ENCODE data around the gene LRRC37B.
"Not testable (repeated sequence)": the region's sequence is repeated elsewhere in the genome, so short reads cannot be mapped to it uniquely, and the experiment has no call there.

LRRC37B gene

GRCh38 chr17:32033223-32033622 lies 26.0 kb downstream of the LRRC37B start:
- TF ChIP-seq, protein P1, sequence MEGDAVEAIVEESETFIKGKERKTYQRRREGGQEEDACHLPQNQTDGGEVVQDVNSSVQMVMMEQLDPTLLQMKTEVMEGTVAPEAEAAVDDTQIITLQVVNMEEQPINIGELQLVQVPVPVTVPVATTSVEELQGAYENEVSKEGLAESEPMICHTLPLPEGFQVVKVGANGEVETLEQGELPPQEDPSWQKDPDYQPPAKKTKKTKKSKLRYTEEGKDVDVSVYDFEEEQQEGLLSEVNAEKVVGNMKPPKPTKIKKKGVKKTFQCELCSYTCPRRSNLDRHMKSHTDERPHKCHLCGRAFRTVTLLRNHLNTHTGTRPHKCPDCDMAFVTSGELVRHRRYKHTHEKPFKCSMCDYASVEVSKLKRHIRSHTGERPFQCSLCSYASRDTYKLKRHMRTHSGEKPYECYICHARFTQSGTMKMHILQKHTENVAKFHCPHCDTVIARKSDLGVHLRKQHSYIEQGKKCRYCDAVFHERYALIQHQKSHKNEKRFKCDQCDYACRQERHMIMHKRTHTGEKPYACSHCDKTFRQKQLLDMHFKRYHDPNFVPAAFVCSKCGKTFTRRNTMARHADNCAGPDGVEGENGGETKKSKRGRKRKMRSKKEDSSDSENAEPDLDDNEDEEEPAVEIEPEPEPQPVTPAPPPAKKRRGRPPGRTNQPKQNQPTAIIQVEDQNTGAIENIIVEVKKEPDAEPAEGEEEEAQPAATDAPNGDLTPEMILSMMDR (IDR thresholded peaks at IDR 0.05; ENCODE audit: insufficient read depth, missing control alignments): no peak

GRCh38 chr17:32033812-32034211 lies 26.6 kb downstream of the LRRC37B start:
- FAIRE-seq: not testable (repeated sequence)

More at GRCh38 chr17:32033223-32033622, 26.0 kb downstream of the LRRC37B start:
- FAIRE-seq (no peak), DNase-seq (ENCODE audit: insufficient read length, low spot score) (no peak)

GRCh38 chr17:32040246-32040645 lies 33.1 kb downstream of the LRRC37B start:
- FAIRE-seq; DNase-seq (ENCODE audit: insufficient read length, low spot score): not testable (repeated sequence)

More at GRCh38 chr17:32033812-32034211, 26.6 kb downstream of the LRRC37B start:
- not testable (repeated sequence) for DNase-seq (ENCODE audit: insufficient read length, low spot score)

DNA sequence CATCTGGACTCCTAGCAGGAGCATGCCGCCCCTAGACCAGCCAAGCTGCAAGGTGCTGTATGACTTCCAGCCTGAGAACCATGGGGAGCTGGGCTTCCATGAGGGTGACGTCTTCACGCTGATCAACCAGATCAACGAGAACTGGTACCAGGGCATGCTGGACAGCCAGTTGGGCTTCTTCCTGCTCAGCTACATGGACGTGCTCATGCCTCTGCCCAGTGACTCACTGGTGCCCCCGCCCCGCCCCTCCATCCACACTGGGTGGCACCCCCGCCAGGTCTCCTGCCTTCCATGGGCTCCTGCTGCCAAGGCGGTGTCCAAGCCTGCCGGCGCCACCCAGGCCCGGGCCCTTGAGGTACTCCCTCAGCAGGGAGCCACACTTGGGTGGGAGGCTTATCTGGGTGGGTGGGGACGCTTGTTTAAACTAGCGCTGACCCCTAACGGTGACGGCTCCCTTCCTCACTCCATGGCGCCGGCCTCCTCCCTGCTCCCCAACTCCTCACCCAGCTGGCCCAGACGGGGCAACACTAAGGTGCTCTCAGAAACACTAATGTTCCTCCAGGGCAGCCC lies 34.2 kb downstream of the LRRC37B start:
- DNase-seq (ENCODE audit: insufficient read length, low spot score); FAIRE-seq: not testable (repeated sequence)

GRCh38 chr17:32042266-32042665 lies 35.1 kb downstream of the LRRC37B start:
- not testable (repeated sequence) for FAIRE-seq; DNase-seq (ENCODE audit: insufficient read length, low spot score)

- DNase-seq (ENCODE audit: insufficient read length, low spot score); FAIRE-seq: not testable (repeated sequence)
These were observed 38.4 kb downstream of the LRRC37B start for GRCh38 chr17:32045611-32046010.

- DNase-seq (ENCODE audit: insufficient read length, low spot score); FAIRE-seq: not testable (repeated sequence)
These were observed 40.5 kb downstream of the LRRC37B start for GRCh38 chr17:32047663-32048062.

GRCh38 chr17:32054985-32055384 lies 47.8 kb downstream of the LRRC37B start:
- DNase-seq (ENCODE audit: insufficient read length, low spot score); FAIRE-seq: not testable (repeated sequence)

DNA sequence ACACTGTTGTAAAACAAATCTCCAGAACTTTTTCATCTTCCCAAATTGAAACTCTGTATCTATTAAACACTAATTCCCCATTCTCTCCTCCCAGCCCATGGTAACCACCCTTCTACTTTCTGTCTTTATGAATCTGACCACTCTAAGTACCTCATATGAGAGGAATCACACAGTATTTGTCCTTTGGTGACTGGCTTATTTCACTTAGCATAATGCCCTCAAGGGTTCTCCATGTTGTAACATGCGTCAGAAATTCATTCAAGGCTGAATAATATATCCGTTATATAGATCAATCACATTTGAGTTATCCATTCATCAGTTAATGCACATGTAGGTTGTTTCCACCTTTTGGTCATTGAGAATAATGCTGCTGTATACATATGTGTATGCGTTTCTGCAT lies 48.2 kb downstream of the LRRC37B start:
- DNase-seq (ENCODE audit: insufficient read length, low spot score); FAIRE-seq: not testable (repeated sequence)

DNA sequence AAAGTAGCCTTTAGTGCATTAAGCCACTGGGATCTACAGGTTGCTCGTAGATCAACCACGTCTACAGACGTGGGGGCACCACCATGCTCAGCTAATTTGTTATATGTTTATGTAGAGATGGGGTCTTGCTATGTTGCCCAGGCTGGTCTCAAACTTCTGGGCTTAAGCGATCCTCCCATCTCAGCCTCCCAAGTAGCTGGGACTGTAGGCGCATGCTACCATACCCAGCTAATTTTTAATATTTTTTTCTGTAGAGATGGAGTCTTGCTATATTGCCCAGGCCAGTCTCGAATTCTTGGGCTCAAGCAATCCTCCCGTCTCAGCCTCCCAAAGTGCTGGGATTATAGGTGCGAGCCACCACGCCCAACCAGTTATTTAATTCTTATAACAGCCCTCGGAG lies 49.3 kb downstream of the LRRC37B start:
- DNase-seq (ENCODE audit: insufficient read length, low spot score); FAIRE-seq: not testable (repeated sequence)

DNA sequence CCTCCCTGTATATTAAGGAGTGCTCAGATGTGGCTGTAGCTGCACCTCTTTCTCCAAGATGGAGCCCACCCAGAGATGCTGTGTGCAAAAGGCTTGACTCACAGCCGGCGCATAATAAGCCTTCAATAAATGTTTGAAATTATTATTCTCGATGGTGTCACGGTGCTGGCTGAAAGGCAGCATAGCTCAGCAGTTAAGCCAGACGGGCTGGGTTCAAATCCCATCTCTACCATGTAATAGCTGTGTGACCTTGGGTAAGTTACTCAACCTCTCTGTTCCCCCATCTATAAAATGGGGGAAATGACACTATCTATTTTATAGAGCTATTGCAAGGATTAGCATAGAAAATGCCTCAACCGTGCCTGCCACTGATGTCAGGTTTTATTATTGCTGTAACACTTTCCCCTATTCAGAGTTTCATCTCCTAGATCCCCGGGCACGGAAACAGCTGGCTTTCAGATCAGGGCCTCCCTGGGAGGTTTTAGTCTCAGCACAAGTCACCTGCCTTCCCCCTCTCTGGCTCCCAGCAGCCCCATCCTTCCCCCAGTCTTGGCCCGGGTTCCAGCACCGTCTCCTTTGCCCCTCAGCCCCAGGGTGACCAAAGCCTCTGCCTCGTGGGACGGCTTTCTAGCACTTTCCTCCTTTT lies 50.4 kb downstream of the LRRC37B start:
- FAIRE-seq; DNase-seq (ENCODE audit: insufficient read length, low spot score): not testable (repeated sequence)

GRCh38 chr17:32060695-32061094 lies 53.5 kb downstream of the LRRC37B start:
- not testable (repeated sequence) for DNase-seq (ENCODE audit: insufficient read length, low spot score); FAIRE-seq

GRCh38 chr17:32061840-32062239 lies 54.7 kb downstream of the LRRC37B start:
- not testable (repeated sequence) for FAIRE-seq

DNA sequence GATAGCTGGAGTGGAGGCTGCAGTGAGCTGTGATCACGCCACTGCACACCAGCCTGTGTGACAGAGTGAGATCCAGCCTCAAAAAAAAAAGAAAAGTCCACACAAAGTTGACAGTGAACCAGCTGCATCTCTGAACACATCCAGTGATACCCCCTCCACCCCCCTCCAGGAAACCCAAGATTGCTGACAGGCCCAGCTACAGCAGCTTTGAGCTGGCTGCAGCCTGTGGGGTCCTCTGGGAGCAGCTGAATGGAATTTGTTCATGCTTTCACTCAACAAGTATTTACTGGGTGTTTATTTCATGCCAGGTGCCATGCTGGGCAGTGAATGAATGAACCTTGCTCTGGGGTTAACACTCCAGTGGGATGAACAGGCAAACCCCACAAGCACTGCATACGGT lies 56.9 kb downstream of the LRRC37B start:
- not testable (repeated sequence) for FAIRE-seq

More at GRCh38 chr17:32061840-32062239, 54.7 kb downstream of the LRRC37B start:
- DNase-seq (ENCODE audit: insufficient read length, low spot score): not testable (repeated sequence)

DNA sequence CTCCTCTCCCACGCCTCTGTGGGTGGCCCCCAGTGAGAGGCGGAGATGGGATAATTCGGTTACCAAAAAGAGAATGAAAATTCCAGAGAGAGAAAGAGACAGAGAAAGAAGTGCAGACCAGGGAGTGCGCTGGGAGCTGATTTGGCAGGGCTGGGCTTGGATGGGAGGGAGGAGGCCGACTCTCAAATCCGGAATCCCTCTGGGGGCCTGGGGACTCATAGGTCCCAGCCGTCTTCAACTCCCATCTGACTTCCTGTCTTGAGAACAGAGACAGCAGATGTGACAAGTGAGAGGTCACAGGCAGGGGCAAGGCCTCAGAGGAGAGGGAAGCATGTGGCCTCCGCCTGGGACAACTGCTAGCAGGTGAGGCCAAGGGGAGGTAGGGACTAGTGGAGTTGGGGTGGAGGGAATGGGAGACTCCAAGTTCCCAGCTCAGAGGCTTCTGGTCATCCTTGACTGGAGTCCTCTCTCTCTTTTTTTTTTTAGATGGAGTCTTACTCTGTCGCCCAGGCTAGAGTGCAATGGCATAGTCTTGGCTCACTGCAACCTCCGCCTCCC lies 59.0 kb downstream of the LRRC37B start:
- FAIRE-seq; DNase-seq (ENCODE audit: insufficient read length, low spot score): not testable (repeated sequence)

More for the DNA sequence above, 56.9 kb downstream of the LRRC37B start:
- DNase-seq (ENCODE audit: insufficient read length, low spot score): not testable (repeated sequence)

DNA sequence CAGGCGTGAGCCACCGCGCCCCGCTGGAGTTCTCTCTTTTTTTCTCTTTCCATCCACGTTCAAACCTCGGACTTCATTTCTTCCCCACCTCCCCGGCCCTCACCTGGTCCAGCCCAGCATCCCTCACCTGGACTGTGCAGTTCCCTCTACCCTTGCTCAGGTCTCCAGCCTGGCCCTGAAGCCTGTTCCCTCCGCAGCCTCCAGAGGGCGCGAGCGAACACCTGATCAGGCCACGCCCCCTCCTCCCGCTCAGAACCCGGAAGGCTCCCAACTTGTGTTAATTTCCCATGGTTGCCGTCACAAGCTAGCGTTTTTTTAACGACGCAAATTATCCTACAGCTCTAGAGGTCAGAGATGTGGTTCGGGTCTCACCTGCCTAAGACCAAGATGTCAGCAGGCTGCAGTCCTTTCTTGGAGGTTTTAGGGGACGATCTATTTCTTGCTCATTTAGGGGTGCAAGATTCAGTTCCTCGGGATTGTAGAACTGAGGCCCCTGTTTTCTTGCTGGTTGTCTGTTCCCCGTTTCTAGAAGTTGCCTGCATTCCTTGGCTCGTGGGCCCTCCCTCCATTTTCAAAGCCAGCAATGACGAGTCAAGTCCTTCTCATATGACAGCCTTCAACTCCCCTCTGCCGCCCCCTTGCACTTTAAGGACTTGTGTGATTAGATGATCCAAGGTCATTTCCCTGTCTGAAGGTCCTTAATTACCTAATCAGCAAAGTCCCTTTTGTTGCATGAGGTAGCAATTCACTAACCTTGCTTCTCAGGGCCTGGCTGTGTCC lies 59.9 kb downstream of the LRRC37B start:
- not testable (repeated sequence) for DNase-seq (ENCODE audit: insufficient read length, low spot score)

GRCh38 chr17:32069067-32069466 lies 61.9 kb downstream of the LRRC37B start:
- not testable (repeated sequence) for FAIRE-seq; DNase-seq (ENCODE audit: insufficient read length, low spot score)

More for the DNA sequence above, 59.9 kb downstream of the LRRC37B start:
- FAIRE-seq: not testable (repeated sequence)

DNA sequence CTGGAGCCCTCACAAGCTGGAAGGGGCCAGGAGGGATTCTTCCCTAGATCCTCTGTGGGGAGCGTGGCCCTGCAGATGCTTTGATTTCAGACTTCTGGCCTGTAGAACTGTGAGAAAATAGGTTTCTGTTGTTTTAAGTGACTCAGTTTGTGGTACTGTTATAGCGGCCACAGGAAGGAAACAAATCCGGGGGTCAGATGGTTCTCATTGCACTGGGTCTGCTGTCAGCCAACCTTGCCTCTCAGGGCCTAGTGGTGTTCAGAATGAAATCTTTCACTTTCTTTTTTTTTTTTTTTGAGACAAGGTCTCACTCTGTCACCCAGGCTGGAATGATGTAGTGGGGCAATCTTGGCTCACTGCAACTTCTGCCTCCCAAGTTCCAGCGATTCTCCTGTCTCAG lies 64.8 kb downstream of the LRRC37B start:
- not testable (repeated sequence) for FAIRE-seq; DNase-seq (ENCODE audit: insufficient read length, low spot score)

GRCh38 chr17:32073131-32073530 lies 65.9 kb downstream of the LRRC37B start:
- FAIRE-seq; DNase-seq (ENCODE audit: insufficient read length, low spot score): not testable (repeated sequence)
